ENCODE results near the gene ARHGAP12.

- TF ChIP-seq CTCF (IDR thresholded peaks at IDR 0.05; ENCODE audit: extremely low read depth in 1 of 2, insufficient read depth in 1 of 2, low read depth in 1 of 2, low read length in 2 of 2): no peak
- TF ChIP-seq MAX (IDR thresholded peaks at IDR 0.05; ENCODE audit: insufficient read depth, insufficient read length): no peak
- no peak for TF ChIP-seq EZH2 (IDR thresholded peaks at IDR 0.05; ENCODE audit: borderline replicate concordance, low read depth, low read length, severe bottlenecking)
- no peak for TF ChIP-seq GATA2 (IDR thresholded peaks at IDR 0.05; ENCODE audit: insufficient read depth, insufficient read length, low read depth, low read length)
- TF ChIP-seq POLR2A (IDR thresholded peaks at IDR 0.05; ENCODE audit: low read depth, low read length): no peak
- no peak for TF ChIP-seq POLR2AphosphoS5 (IDR thresholded peaks at IDR 0.05; ENCODE audit: insufficient read depth, low read depth, low read length)
- no peak for TF ChIP-seq MYC (IDR thresholded peaks at IDR 0.05; ENCODE audit: low read depth, low read length)
Observed at GRCh38 chr10:31816318-31816717, 112.3 kb downstream of the ARHGAP12 start.

Data from endothelial cell of umbilical vein (primary cell).